ENCODE results near the gene WDR41. TPM values are rescaled to one million over a fixed set of nuclear protein-coding genes. Genes with fewer than 3 reads are reported as not detected.
"Not testable (repeated sequence)": the region's sequence is repeated elsewhere in the genome, so short reads cannot be mapped to it uniquely, and the experiment has no call there.

The WDR41 gene
- polyA plus RNA-seq, 4 donors = 7.2 to 26.5 (median 10.7) TPM

- FAIRE-seq (no peak), DNase-seq (no peak)
- no peaks in the 10 kb centered on the region for H3K36me3 ChIP-seq (ENCODE audit: control insufficient read depth in 3 of 3, insufficient read depth in 2 of 3, low read depth in 1 of 3, low read length in 3 of 3)
- H3K27ac ChIP-seq (ENCODE audit: low read depth in 1 of 3, low read length in 2 of 3) = no peak overlapping the region
- H3K4me3 ChIP-seq (ENCODE audit: low read depth in 1 of 3, low read length in 3 of 3) = no peak overlapping the region
- H3K4me1 ChIP-seq (ENCODE audit: control insufficient read depth in 3 of 3, insufficient read depth in 2 of 3, low read depth in 1 of 3, low read length in 2 of 3) = no peaks in the 10 kb centered on the region
- H3K9me3 ChIP-seq (ENCODE audit: control insufficient read depth in 2 of 2, insufficient read depth in 1 of 2, low read depth in 1 of 2, low read length in 1 of 2) = no peaks in the 10 kb centered on the region
- WGBS, 3 donors = 69 to 80% (median 70%) methylated on average over 2 of the region's 2 CpGs
- H3K27me3 ChIP-seq (ENCODE audit: control insufficient read depth in 3 of 3, insufficient read depth in 3 of 3, low read length in 3 of 3) = no peaks in the 10 kb centered on the region
Measured at GRCh38 chr5:77498952-77499351, 6.8 kb upstream of the WDR41 start.

DNA sequence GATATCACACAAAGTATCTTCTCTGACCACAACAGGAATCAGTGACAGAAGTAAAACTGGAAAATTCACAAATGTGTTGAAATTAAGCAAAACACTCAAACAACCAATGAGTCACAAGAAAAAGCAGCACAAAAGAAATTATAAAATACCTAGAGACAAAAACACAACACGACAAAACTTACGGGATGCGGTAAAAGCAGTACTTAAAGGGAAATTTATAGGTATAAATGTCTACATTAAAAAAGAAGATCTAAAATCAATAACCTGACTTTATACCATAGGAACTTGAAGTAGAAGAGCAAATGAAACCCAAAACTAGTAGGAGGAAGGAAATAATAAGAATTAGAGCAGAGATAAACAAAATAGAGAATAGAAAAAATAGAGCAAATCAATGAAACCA lies 2.8 kb upstream of the WDR41 start:
- Histone ChIP-seq H3K4me3 (ENCODE audit: low read depth in 1 of 3, low read length in 3 of 3) (no peak overlapping the region), H3K27me3 (ENCODE audit: control insufficient read depth in 3 of 3, insufficient read depth in 3 of 3, low read length in 3 of 3) (no peaks in the 10 kb centered on the region), H3K27ac (ENCODE audit: low read depth in 1 of 3, low read length in 2 of 3) (no peak overlapping the region), H3K9me3 (ENCODE audit: control insufficient read depth in 2 of 2, insufficient read depth in 1 of 2, low read depth in 1 of 2, low read length in 1 of 2) (no peaks in the 10 kb centered on the region), H3K4me1 (ENCODE audit: control insufficient read depth in 3 of 3, insufficient read depth in 2 of 3, low read depth in 1 of 3, low read length in 2 of 3) (no peaks in the 10 kb centered on the region), H3K36me3 (ENCODE audit: control insufficient read depth in 3 of 3, insufficient read depth in 2 of 3, low read depth in 1 of 3, low read length in 3 of 3) (no peaks in the 10 kb centered on the region)
- FAIRE-seq (no peak), DNase-seq (no peak)
- 77 to 90% (median 88%) methylated on average over 3 of the region's 3 CpGs for WGBS, 3 donors

GRCh38 chr5:77492653-77493000 lies 511 bp upstream of the WDR41 start:
- Histone ChIP-seq H3K27ac (ENCODE audit: low read depth in 1 of 3, low read length in 2 of 3) (peak overlapping the region in 1 of 3 donors; percentile 61), H3K36me3 (ENCODE audit: control insufficient read depth in 3 of 3, insufficient read depth in 2 of 3, low read depth in 1 of 3, low read length in 3 of 3) (no peaks in the 10 kb centered on the region), H3K4me3 (ENCODE audit: low read depth in 1 of 3, low read length in 3 of 3) (no peak overlapping the region), H3K27me3 (ENCODE audit: control insufficient read depth in 3 of 3, insufficient read depth in 3 of 3, low read length in 3 of 3) (no peaks in the 10 kb centered on the region), H3K4me1 (ENCODE audit: control insufficient read depth in 3 of 3, insufficient read depth in 2 of 3, low read depth in 1 of 3, low read length in 2 of 3) (no peaks in the 10 kb centered on the region), H3K9me3 (ENCODE audit: control insufficient read depth in 2 of 2, insufficient read depth in 1 of 2, low read depth in 1 of 2, low read length in 1 of 2) (no peaks in the 10 kb centered on the region)
- WGBS, 3 donors = 20 to 40% (median 34%) methylated on average over 4 of the region's 4 CpGs
- no peak for FAIRE-seq
- no peak for DNase-seq

DNA sequence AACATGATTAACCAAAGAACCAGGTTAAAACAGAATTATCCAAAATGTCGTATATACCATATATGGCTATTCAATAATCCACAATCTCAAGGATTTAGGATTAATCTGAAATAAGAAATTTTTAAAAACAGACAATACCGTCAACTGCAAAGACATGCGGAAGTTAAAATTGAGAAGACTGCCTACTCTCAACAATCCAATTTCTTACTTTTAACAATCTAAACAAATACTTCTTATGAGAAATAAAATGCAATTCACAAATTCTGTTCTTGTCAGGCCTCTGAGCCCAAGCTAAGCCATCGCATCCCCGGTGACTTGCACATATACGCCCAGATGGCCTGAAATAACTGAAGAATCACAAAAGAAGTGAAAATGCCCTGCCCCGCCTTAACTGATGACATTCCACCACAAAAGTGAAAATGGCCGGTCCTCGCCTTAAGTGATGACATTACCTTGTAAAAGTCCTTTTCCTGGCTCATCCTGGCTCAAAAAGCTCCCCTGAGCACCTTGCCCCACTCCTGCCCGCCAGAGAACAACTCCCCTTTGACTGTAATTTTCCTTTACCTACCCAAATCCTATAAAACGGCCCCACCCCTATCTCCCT lies 1.3 kb downstream of the WDR41 start:
- 23 to 27% (median 27%) methylated on average over 11 of the region's 11 CpGs for WGBS, 3 donors
- H3K9me3 ChIP-seq (ENCODE audit: control insufficient read depth in 2 of 2, insufficient read depth in 1 of 2, low read depth in 1 of 2, low read length in 1 of 2); H3K36me3 ChIP-seq (ENCODE audit: control insufficient read depth in 3 of 3, insufficient read depth in 2 of 3, low read depth in 1 of 3, low read length in 3 of 3); H3K27me3 ChIP-seq (ENCODE audit: control insufficient read depth in 3 of 3, insufficient read depth in 3 of 3, low read length in 3 of 3); FAIRE-seq; H3K4me1 ChIP-seq (ENCODE audit: control insufficient read depth in 3 of 3, insufficient read depth in 2 of 3, low read depth in 1 of 3, low read length in 2 of 3): not testable (repeated sequence)
- peak overlapping the region in 1 of 3 donors; percentile 67 for H3K27ac ChIP-seq (ENCODE audit: low read depth in 1 of 3, low read length in 2 of 3)
- peak overlapping the region in 2 of 3 donors; percentile 82 to 93 for H3K4me3 ChIP-seq (ENCODE audit: low read depth in 1 of 3, low read length in 3 of 3)
- peak in 1 of 2 donors; percentile 19 for DNase-seq

- WGBS, 3 donors = 79 to 87% (median 81%) methylated on average over 4 of the region's 4 CpGs
- Histone ChIP-seq H3K27ac (ENCODE audit: low read depth in 1 of 3, low read length in 2 of 3) (no peak overlapping the region), H3K36me3 (ENCODE audit: control insufficient read depth in 3 of 3, insufficient read depth in 2 of 3, low read depth in 1 of 3, low read length in 3 of 3) (peaks cover 0 to 10% (median 3%) of the 10 kb centered on the region in 3 donors), H3K4me1 (ENCODE audit: control insufficient read depth in 3 of 3, insufficient read depth in 2 of 3, low read depth in 1 of 3, low read length in 2 of 3) (no peaks in the 10 kb centered on the region), H3K9me3 (ENCODE audit: control insufficient read depth in 2 of 2, insufficient read depth in 1 of 2, low read depth in 1 of 2, low read length in 1 of 2) (no peaks in the 10 kb centered on the region), H3K27me3 (ENCODE audit: control insufficient read depth in 3 of 3, insufficient read depth in 3 of 3, low read length in 3 of 3) (no peaks in the 10 kb centered on the region), H3K4me3 (ENCODE audit: low read depth in 1 of 3, low read length in 3 of 3) (no peak overlapping the region)
- FAIRE-seq (no peak), DNase-seq (no peak)
Measured at GRCh38 chr5:77486344-77486962, 5.7 kb downstream of the WDR41 start.

GRCh38 chr5:77483682-77484081 lies 8.4 kb downstream of the WDR41 start:
- Histone ChIP-seq H3K36me3 (ENCODE audit: control insufficient read depth in 3 of 3, insufficient read depth in 2 of 3, low read depth in 1 of 3, low read length in 3 of 3) (peaks cover 0 to 15% (median 3%) of the 10 kb centered on the region in 3 donors), H3K4me1 (ENCODE audit: control insufficient read depth in 3 of 3, insufficient read depth in 2 of 3, low read depth in 1 of 3, low read length in 2 of 3) (no peaks in the 10 kb centered on the region), H3K27ac (ENCODE audit: low read depth in 1 of 3, low read length in 2 of 3) (no peak overlapping the region), H3K4me3 (ENCODE audit: low read depth in 1 of 3, low read length in 3 of 3) (no peak overlapping the region), H3K9me3 (ENCODE audit: control insufficient read depth in 2 of 2, insufficient read depth in 1 of 2, low read depth in 1 of 2, low read length in 1 of 2) (no peaks in the 10 kb centered on the region), H3K27me3 (ENCODE audit: control insufficient read depth in 3 of 3, insufficient read depth in 3 of 3, low read length in 3 of 3) (no peaks in the 10 kb centered on the region)
- DNase-seq (no peak), FAIRE-seq (no peak)
- 89 to 96% (median 96%) methylated on average over 2 of the region's 2 CpGs for WGBS, 3 donors

DNA sequence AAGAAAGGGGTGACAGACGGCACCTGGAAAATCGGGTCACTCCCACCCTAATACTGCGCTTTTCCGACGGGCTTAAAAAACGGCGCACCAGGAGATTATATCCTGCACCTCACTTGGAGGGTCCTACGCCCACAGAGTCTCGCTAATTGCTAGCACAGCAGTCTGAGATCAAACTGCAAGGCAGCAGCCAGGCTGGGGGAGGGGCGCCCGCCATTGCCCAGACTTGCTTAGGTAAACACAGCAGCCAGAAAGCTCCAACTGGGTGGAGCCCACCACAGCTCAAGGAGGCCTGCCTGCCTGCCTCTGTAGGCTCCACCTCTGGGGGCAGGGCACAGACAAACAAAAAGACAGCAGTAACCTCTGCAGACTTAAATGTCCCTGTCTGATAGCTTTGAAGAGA lies 17.1 kb downstream of the WDR41 start:
- not testable (repeated sequence) for FAIRE-seq; H3K27me3 ChIP-seq (ENCODE audit: control insufficient read depth in 3 of 3, insufficient read depth in 3 of 3, low read length in 3 of 3); H3K36me3 ChIP-seq (ENCODE audit: control insufficient read depth in 3 of 3, insufficient read depth in 2 of 3, low read depth in 1 of 3, low read length in 3 of 3); H3K9me3 ChIP-seq (ENCODE audit: control insufficient read depth in 2 of 2, insufficient read depth in 1 of 2, low read depth in 1 of 2, low read length in 1 of 2); DNase-seq; H3K4me1 ChIP-seq (ENCODE audit: control insufficient read depth in 3 of 3, insufficient read depth in 2 of 3, low read depth in 1 of 3, low read length in 2 of 3); H3K27ac ChIP-seq (ENCODE audit: low read depth in 1 of 3, low read length in 2 of 3); H3K4me3 ChIP-seq (ENCODE audit: low read depth in 1 of 3, low read length in 3 of 3)
- 93 to 99% (median 97%) methylated on average over 8 to 11 of the region's 11 CpGs for WGBS, 3 donors

DNA sequence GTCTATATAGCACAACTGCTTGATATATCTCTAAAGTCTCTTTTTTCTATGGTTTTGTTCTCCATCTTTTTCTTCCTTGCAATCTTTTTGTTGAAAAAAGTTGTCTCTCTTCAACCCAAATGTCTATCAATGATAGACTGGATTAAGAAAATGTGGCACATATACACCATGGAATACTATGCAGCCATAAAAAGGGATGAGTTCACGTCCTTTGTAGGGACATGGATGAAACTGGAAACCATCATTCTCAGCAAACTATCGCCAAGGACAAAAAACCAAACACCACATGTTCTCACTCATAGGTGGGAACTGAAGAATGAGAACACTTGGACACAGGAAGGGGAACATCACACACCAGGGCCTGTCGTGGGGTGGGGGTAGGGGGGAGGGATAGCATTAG lies 23.2 kb downstream of the WDR41 start:
- not testable (repeated sequence) for H3K27ac ChIP-seq (ENCODE audit: low read depth in 1 of 3, low read length in 2 of 3); DNase-seq; H3K4me1 ChIP-seq (ENCODE audit: control insufficient read depth in 3 of 3, insufficient read depth in 2 of 3, low read depth in 1 of 3, low read length in 2 of 3); FAIRE-seq; H3K36me3 ChIP-seq (ENCODE audit: control insufficient read depth in 3 of 3, insufficient read depth in 2 of 3, low read depth in 1 of 3, low read length in 3 of 3); H3K27me3 ChIP-seq (ENCODE audit: control insufficient read depth in 3 of 3, insufficient read depth in 3 of 3, low read length in 3 of 3); H3K9me3 ChIP-seq (ENCODE audit: control insufficient read depth in 2 of 2, insufficient read depth in 1 of 2, low read depth in 1 of 2, low read length in 1 of 2); H3K4me3 ChIP-seq (ENCODE audit: low read depth in 1 of 3, low read length in 3 of 3)
- WGBS, 3 donors = 98 to 100% (median 99%) methylated on average over 3 of the region's 3 CpGs

- no peak for FAIRE-seq
- Histone ChIP-seq H3K27ac (ENCODE audit: low read depth in 1 of 3, low read length in 2 of 3) (no peak overlapping the region), H3K9me3 (ENCODE audit: control insufficient read depth in 2 of 2, insufficient read depth in 1 of 2, low read depth in 1 of 2, low read length in 1 of 2) (no peaks in the 10 kb centered on the region), H3K27me3 (ENCODE audit: control insufficient read depth in 3 of 3, insufficient read depth in 3 of 3, low read length in 3 of 3) (no peaks in the 10 kb centered on the region), H3K4me3 (ENCODE audit: low read depth in 1 of 3, low read length in 3 of 3) (no peak overlapping the region), H3K4me1 (ENCODE audit: control insufficient read depth in 3 of 3, insufficient read depth in 2 of 3, low read depth in 1 of 3, low read length in 2 of 3) (no peaks in the 10 kb centered on the region), H3K36me3 (ENCODE audit: control insufficient read depth in 3 of 3, insufficient read depth in 2 of 3, low read depth in 1 of 3, low read length in 3 of 3) (peaks cover 0 to 5% (median 0%) of the 10 kb centered on the region in 3 donors)
- 94 to 100% (median 100%) methylated on average over 1 of the region's 1 CpG for WGBS, 3 donors
- DNase-seq = no peak
Measured at GRCh38 chr5:77463905-77464304, 28.2 kb downstream of the WDR41 start.
